ENCODE results near the gene IL21R.

DNA sequence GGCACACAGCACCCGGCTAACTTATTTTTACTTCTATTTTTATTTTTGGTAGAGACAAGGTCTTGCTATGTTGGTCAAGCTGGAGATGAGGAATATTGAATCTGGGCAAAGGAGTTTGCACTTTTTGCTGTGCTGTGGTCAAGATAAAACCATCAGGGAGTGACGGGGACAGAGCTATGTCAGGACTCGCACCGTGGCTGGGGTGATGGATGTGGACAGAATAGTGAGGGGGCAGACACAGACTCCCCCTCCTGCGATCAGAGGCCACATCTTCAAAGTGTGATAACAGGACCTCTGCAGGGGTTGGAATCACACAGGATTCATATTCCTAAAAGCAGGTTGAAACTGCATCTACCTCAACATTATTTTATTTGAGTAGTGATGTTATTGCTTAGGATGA, 25.6 kb downstream of the IL21R start:
- TF ChIP-seq POLR2AphosphoS5 (IDR thresholded peaks at IDR 0.05; ENCODE audit: low read depth, low read length) (no peak), SIN3A (IDR thresholded peaks at IDR 0.05; ENCODE audit: borderline replicate concordance, insufficient read depth, low read length) (no peak), TAF1 (IDR thresholded peaks at IDR 0.05; ENCODE audit: borderline replicate concordance, insufficient read depth, low read length) (no peak), FOXP2 (optimal IDR thresholded peaks at IDR 0.05; ENCODE audit: borderline replicate concordance, extremely low read depth, extremely low read length, insufficient read depth) (no peak)

Measured in PFSK-1 (cell line).